ENCODE results near the gene ZNF862. TPM values are rescaled to one million over a fixed set of nuclear protein-coding genes. Genes with fewer than 3 reads are reported as not detected.

ZNF862 gene
- total and polyA plus RNA-seq, 2 of the 8 experiments (the other 6 are each of a cell fraction or from before 2014, with no cell fraction given), result 1.8 to 3.9 TPM

GRCh38 chr7:149789101-149789500, 49.1 kb upstream of the ZNF862 start (continued):
- TF ChIP-seq, protein P1, sequence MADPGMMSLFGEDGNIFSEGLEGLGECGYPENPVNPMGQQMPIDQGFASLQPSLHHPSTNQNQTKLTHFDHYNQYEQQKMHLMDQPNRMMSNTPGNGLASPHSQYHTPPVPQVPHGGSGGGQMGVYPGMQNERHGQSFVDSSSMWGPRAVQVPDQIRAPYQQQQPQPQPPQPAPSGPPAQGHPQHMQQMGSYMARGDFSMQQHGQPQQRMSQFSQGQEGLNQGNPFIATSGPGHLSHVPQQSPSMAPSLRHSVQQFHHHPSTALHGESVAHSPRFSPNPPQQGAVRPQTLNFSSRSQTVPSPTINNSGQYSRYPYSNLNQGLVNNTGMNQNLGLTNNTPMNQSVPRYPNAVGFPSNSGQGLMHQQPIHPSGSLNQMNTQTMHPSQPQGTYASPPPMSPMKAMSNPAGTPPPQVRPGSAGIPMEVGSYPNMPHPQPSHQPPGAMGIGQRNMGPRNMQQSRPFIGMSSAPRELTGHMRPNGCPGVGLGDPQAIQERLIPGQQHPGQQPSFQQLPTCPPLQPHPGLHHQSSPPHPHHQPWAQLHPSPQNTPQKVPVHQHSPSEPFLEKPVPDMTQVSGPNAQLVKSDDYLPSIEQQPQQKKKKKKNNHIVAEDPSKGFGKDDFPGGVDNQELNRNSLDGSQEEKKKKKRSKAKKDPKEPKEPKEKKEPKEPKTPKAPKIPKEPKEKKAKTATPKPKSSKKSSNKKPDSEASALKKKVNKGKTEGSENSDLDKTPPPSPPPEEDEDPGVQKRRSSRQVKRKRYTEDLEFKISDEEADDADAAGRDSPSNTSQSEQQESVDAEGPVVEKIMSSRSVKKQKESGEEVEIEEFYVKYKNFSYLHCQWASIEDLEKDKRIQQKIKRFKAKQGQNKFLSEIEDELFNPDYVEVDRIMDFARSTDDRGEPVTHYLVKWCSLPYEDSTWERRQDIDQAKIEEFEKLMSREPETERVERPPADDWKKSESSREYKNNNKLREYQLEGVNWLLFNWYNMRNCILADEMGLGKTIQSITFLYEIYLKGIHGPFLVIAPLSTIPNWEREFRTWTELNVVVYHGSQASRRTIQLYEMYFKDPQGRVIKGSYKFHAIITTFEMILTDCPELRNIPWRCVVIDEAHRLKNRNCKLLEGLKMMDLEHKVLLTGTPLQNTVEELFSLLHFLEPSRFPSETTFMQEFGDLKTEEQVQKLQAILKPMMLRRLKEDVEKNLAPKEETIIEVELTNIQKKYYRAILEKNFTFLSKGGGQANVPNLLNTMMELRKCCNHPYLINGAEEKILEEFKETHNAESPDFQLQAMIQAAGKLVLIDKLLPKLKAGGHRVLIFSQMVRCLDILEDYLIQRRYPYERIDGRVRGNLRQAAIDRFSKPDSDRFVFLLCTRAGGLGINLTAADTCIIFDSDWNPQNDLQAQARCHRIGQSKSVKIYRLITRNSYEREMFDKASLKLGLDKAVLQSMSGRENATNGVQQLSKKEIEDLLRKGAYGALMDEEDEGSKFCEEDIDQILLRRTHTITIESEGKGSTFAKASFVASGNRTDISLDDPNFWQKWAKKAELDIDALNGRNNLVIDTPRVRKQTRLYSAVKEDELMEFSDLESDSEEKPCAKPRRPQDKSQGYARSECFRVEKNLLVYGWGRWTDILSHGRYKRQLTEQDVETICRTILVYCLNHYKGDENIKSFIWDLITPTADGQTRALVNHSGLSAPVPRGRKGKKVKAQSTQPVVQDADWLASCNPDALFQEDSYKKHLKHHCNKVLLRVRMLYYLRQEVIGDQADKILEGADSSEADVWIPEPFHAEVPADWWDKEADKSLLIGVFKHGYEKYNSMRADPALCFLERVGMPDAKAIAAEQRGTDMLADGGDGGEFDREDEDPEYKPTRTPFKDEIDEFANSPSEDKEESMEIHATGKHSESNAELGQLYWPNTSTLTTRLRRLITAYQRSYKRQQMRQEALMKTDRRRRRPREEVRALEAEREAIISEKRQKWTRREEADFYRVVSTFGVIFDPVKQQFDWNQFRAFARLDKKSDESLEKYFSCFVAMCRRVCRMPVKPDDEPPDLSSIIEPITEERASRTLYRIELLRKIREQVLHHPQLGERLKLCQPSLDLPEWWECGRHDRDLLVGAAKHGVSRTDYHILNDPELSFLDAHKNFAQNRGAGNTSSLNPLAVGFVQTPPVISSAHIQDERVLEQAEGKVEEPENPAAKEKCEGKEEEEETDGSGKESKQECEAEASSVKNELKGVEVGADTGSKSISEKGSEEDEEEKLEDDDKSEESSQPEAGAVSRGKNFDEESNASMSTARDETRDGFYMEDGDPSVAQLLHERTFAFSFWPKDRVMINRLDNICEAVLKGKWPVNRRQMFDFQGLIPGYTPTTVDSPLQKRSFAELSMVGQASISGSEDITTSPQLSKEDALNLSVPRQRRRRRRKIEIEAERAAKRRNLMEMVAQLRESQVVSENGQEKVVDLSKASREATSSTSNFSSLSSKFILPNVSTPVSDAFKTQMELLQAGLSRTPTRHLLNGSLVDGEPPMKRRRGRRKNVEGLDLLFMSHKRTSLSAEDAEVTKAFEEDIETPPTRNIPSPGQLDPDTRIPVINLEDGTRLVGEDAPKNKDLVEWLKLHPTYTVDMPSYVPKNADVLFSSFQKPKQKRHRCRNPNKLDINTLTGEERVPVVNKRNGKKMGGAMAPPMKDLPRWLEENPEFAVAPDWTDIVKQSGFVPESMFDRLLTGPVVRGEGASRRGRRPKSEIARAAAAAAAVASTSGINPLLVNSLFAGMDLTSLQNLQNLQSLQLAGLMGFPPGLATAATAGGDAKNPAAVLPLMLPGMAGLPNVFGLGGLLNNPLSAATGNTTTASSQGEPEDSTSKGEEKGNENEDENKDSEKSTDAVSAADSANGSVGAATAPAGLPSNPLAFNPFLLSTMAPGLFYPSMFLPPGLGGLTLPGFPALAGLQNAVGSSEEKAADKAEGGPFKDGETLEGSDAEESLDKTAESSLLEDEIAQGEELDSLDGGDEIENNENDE (IDR thresholded peaks at IDR 0.05; ENCODE audit: insufficient replicate concordance, low read length), result no peak
- TF ChIP-seq NRF1 (IDR thresholded peaks at IDR 0.05; ENCODE audit: low read depth, low read length) (no peak), CTCF (IDR thresholded peaks at IDR 0.05; ENCODE audit: control extremely low read depth in 1 of 3, insufficient read depth in 1 of 3, low read depth in 1 of 3, low read length in 3 of 3) (no peak), TAF7 (optimal IDR thresholded peaks at IDR 0.05; ENCODE audit: borderline replicate concordance, low read depth, low read length) (no peak), MAX (IDR thresholded peaks at IDR 0.05) (no peak), SUZ12 (IDR thresholded peaks at IDR 0.05; ENCODE audit: low read length) (no peak)
- TF ChIP-seq, protein P2, sequence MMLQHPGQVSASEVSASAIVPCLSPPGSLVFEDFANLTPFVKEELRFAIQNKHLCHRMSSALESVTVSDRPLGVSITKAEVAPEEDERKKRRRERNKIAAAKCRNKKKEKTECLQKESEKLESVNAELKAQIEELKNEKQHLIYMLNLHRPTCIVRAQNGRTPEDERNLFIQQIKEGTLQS (IDR thresholded peaks at IDR 0.05; ENCODE audit: insufficient read depth, low read depth, low read length), result no peak
